ENCODE data around the gene TBPL2.

DNA sequence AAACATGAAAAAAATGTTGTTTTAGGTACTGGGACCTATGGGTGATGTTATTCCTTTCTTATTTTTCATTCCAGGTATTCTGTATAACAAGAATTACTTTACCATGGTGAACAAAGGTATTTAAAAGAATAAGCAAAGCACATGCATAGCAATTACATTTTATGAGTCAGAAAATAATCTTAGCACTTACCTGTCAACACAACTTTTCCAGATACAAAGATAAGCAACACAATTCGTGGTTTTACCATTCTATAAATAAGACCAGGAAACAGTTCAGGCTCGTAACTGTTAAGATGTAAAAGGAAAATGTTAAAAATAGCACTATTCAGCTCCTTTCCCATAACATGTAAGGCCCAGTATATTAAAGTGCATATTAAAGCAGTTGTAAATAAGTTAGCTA is 16.4 kb downstream of the TBPL2 start:
- TF ChIP-seq, protein P1, sequence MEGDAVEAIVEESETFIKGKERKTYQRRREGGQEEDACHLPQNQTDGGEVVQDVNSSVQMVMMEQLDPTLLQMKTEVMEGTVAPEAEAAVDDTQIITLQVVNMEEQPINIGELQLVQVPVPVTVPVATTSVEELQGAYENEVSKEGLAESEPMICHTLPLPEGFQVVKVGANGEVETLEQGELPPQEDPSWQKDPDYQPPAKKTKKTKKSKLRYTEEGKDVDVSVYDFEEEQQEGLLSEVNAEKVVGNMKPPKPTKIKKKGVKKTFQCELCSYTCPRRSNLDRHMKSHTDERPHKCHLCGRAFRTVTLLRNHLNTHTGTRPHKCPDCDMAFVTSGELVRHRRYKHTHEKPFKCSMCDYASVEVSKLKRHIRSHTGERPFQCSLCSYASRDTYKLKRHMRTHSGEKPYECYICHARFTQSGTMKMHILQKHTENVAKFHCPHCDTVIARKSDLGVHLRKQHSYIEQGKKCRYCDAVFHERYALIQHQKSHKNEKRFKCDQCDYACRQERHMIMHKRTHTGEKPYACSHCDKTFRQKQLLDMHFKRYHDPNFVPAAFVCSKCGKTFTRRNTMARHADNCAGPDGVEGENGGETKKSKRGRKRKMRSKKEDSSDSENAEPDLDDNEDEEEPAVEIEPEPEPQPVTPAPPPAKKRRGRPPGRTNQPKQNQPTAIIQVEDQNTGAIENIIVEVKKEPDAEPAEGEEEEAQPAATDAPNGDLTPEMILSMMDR (conservative IDR thresholded peaks at IDR 0.05; ENCODE audit: low read depth, low read length), result no peak
- no peak for TF ChIP-seq EZH2 (IDR thresholded peaks at IDR 0.05; ENCODE audit: borderline replicate concordance, low read depth, low read length, poor library complexity, severe bottlenecking)

All from A673 (cell line).